Measurements from ENCODE around the gene RNU2-63P. TPM values are rescaled to one million over a fixed set of nuclear protein-coding genes. Genes with fewer than 3 reads are reported as not detected.
"Not testable (repeated sequence)": the region's sequence is repeated elsewhere in the genome, so short reads cannot be mapped to it uniquely, and the experiment has no call there.

The RNU2-63P gene
- total RNA-seq, 1 donor from 2014 or later, result 8.2 TPM

GRCh38 chr2:88053934-88054781, 37.8 kb upstream of the RNU2-63P start:
- peaks cover 14% of the 10 kb centered on the region for H3K4me1 Mint-ChIP-seq (ENCODE audit: low read depth, unreplicated experiment)
- no peak for TF ChIP-seq CTCF (IDR thresholded peaks at IDR 0.05; ENCODE audit: partially characterized antibody, unreplicated experiment)
- peaks cover 5% of the 10 kb centered on the region for H3K9me3 Mint-ChIP-seq (ENCODE audit: unreplicated experiment)
- no peaks in the 10 kb centered on the region for H3K36me3 Mint-ChIP-seq (ENCODE audit: unreplicated experiment)
- H3K4me3 Mint-ChIP-seq (ENCODE audit: unreplicated experiment), result peak overlapping the region; percentile 97
- H3K27ac Mint-ChIP-seq (ENCODE audit: unreplicated experiment), result peak overlapping the region; percentile 89
- H3K27me3 Mint-ChIP-seq (ENCODE audit: unreplicated experiment), result peaks cover 6% of the 10 kb centered on the region
- DNase-seq, result no peak

- Mint-ChIP-seq H3K4me1 (ENCODE audit: low read depth, unreplicated experiment) (peaks cover 14% of the 10 kb centered on the region), H3K4me3 (ENCODE audit: unreplicated experiment) (peak overlapping the region; percentile 97), H3K27me3 (ENCODE audit: unreplicated experiment) (peaks cover 5% of the 10 kb centered on the region), H3K27ac (ENCODE audit: unreplicated experiment) (no peak overlapping the region), H3K9me3 (ENCODE audit: unreplicated experiment) (peaks cover 5% of the 10 kb centered on the region), H3K36me3 (ENCODE audit: unreplicated experiment) (no peaks in the 10 kb centered on the region)
- DNase-seq, result no peak
- TF ChIP-seq CTCF (IDR thresholded peaks at IDR 0.05; ENCODE audit: partially characterized antibody, unreplicated experiment), result no peak
Observed at GRCh38 chr2:88053296-88053695, 36.9 kb upstream of the RNU2-63P start.

- Mint-ChIP-seq H3K9me3 (ENCODE audit: unreplicated experiment) (peaks cover 5% of the 10 kb centered on the region), H3K4me3 (ENCODE audit: unreplicated experiment) (no peak overlapping the region), H3K27me3 (ENCODE audit: unreplicated experiment) (peaks cover 5% of the 10 kb centered on the region), H3K4me1 (ENCODE audit: low read depth, unreplicated experiment) (peaks cover 14% of the 10 kb centered on the region), H3K36me3 (ENCODE audit: unreplicated experiment) (no peaks in the 10 kb centered on the region), H3K27ac (ENCODE audit: unreplicated experiment) (no peak overlapping the region)
- no peak for TF ChIP-seq CTCF (IDR thresholded peaks at IDR 0.05; ENCODE audit: partially characterized antibody, unreplicated experiment)
- DNase-seq, result no peak
Observed at GRCh38 chr2:88051792-88052191, 35.4 kb upstream of the RNU2-63P start.

- TF ChIP-seq CTCF (IDR thresholded peaks at IDR 0.05; ENCODE audit: partially characterized antibody, unreplicated experiment), result no peak
- peaks cover 5% of the 10 kb centered on the region for H3K9me3 Mint-ChIP-seq (ENCODE audit: unreplicated experiment)
- H3K4me3 Mint-ChIP-seq (ENCODE audit: unreplicated experiment), result no peak overlapping the region
- no peak for DNase-seq
- no peak overlapping the region for H3K27ac Mint-ChIP-seq (ENCODE audit: unreplicated experiment)
- peaks cover 7% of the 10 kb centered on the region for H3K4me1 Mint-ChIP-seq (ENCODE audit: low read depth, unreplicated experiment)
- peaks cover 1% of the 10 kb centered on the region for H3K27me3 Mint-ChIP-seq (ENCODE audit: unreplicated experiment)
- no peaks in the 10 kb centered on the region for H3K36me3 Mint-ChIP-seq (ENCODE audit: unreplicated experiment)
Observed at GRCh38 chr2:88049622-88050021, 33.3 kb upstream of the RNU2-63P start.

- Mint-ChIP-seq H3K4me1 (ENCODE audit: low read depth, unreplicated experiment) (peaks cover 4% of the 10 kb centered on the region), H3K36me3 (ENCODE audit: unreplicated experiment) (no peaks in the 10 kb centered on the region), H3K27ac (ENCODE audit: unreplicated experiment) (no peak overlapping the region), H3K4me3 (ENCODE audit: unreplicated experiment) (no peak overlapping the region), H3K27me3 (ENCODE audit: unreplicated experiment) (peaks cover 1% of the 10 kb centered on the region), H3K9me3 (ENCODE audit: unreplicated experiment) (peaks cover 2% of the 10 kb centered on the region)
- no peak for DNase-seq
- TF ChIP-seq CTCF (IDR thresholded peaks at IDR 0.05; ENCODE audit: partially characterized antibody, unreplicated experiment), result no peak
Observed at GRCh38 chr2:88048541-88048940, 32.2 kb upstream of the RNU2-63P start.

GRCh38 chr2:88045561-88045960, 29.2 kb upstream of the RNU2-63P start:
- H3K27me3 Mint-ChIP-seq (ENCODE audit: unreplicated experiment); H3K4me1 Mint-ChIP-seq (ENCODE audit: low read depth, unreplicated experiment); H3K27ac Mint-ChIP-seq (ENCODE audit: unreplicated experiment); H3K9me3 Mint-ChIP-seq (ENCODE audit: unreplicated experiment); DNase-seq; H3K4me3 Mint-ChIP-seq (ENCODE audit: unreplicated experiment); H3K36me3 Mint-ChIP-seq (ENCODE audit: unreplicated experiment): not testable (repeated sequence)
